ENCODE measurements around the gene CDHR1. TPM values are rescaled to one million over a fixed set of nuclear protein-coding genes. Genes with fewer than 3 reads are reported as not detected.

CDHR1 gene
- polyA plus RNA-seq, 1 of the 3 experiments (the other 2 are of a cell fraction): 0.02 TPM

DNA sequence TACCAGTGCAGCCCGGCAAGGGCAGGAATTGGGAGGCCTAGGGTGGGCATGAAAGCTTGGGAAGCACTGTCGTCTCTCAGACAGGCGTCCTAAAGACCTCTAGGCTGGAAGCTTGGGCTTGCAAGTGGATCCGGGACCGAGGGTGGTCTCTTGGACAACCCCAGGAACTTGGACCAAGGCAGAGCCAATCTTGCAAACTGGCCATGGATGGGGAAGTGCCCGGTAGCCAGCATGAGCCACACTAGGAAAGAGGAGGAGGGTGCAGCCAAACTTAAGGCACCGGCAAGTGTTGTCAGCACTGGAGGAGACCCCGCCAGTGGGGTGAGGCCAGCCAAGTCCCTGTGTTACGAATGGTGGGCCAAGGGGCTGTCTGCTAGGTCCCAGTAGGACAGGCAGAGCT, 22.5 kb downstream of the CDHR1 start:
- H2AFZ ChIP-seq (ENCODE audit: low read depth): no peak overlapping the region
- H4K20me1 ChIP-seq (ENCODE audit: insufficient read depth): no peaks in the 10 kb centered on the region
- H3K27me3 ChIP-seq (ENCODE audit: insufficient read depth): no peaks in the 10 kb centered on the region
- H3F3A ChIP-seq (replicated peaks; ENCODE audit: insufficient read depth): no peaks in the 10 kb centered on the region
- H3K9me3 ChIP-seq: no peaks in the 10 kb centered on the region
- 27% methylated on average over 4 of the region's 9 CpGs for WGBS (ENCODE audit: low lambda C conversion rate)
- no peaks in the 10 kb centered on the region for H3K79me2 ChIP-seq (ENCODE audit: insufficient read depth)
- TF ChIP-seq, protein P1, sequence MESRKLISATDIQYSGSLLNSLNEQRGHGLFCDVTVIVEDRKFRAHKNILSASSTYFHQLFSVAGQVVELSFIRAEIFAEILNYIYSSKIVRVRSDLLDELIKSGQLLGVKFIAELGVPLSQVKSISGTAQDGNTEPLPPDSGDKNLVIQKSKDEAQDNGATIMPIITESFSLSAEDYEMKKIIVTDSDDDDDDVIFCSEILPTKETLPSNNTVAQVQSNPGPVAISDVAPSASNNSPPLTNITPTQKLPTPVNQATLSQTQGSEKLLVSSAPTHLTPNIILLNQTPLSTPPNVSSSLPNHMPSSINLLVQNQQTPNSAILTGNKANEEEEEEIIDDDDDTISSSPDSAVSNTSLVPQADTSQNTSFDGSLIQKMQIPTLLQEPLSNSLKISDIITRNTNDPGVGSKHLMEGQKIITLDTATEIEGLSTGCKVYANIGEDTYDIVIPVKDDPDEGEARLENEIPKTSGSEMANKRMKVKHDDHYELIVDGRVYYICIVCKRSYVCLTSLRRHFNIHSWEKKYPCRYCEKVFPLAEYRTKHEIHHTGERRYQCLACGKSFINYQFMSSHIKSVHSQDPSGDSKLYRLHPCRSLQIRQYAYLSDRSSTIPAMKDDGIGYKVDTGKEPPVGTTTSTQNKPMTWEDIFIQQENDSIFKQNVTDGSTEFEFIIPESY (IDR thresholded peaks at IDR 0.05; ENCODE audit: borderline replicate concordance, low read depth): no peak
- TF ChIP-seq, protein P2, sequence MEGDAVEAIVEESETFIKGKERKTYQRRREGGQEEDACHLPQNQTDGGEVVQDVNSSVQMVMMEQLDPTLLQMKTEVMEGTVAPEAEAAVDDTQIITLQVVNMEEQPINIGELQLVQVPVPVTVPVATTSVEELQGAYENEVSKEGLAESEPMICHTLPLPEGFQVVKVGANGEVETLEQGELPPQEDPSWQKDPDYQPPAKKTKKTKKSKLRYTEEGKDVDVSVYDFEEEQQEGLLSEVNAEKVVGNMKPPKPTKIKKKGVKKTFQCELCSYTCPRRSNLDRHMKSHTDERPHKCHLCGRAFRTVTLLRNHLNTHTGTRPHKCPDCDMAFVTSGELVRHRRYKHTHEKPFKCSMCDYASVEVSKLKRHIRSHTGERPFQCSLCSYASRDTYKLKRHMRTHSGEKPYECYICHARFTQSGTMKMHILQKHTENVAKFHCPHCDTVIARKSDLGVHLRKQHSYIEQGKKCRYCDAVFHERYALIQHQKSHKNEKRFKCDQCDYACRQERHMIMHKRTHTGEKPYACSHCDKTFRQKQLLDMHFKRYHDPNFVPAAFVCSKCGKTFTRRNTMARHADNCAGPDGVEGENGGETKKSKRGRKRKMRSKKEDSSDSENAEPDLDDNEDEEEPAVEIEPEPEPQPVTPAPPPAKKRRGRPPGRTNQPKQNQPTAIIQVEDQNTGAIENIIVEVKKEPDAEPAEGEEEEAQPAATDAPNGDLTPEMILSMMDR (IDR thresholded peaks at IDR 0.05): no peak
- TF ChIP-seq FOSL2 (IDR thresholded peaks at IDR 0.05; ENCODE audit: borderline replicate concordance, low read depth): no peak
- no peak for TF ChIP-seq NRF1 (IDR thresholded peaks at IDR 0.05; ENCODE audit: low read depth, low read length)
- TF ChIP-seq TCF12 (IDR thresholded peaks at IDR 0.05): no peak
- no peak for TF ChIP-seq FOXM1 (IDR thresholded peaks at IDR 0.05; ENCODE audit: low read depth)
- TF ChIP-seq RAD21 (IDR thresholded peaks at IDR 0.05; ENCODE audit: low read length): no peak
- TF ChIP-seq, protein P3, sequence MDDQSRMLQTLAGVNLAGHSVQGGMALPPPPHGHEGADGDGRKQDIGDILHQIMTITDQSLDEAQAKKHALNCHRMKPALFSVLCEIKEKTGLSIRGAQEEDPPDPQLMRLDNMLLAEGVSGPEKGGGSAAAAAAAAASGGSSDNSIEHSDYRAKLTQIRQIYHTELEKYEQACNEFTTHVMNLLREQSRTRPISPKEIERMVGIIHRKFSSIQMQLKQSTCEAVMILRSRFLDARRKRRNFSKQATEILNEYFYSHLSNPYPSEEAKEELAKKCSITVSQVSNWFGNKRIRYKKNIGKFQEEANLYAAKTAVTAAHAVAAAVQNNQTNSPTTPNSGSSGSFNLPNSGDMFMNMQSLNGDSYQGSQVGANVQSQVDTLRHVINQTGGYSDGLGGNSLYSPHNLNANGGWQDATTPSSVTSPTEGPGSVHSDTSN (IDR thresholded peaks at IDR 0.05): no peak
- no peak for TF ChIP-seq POLR2AphosphoS5 (IDR thresholded peaks at IDR 0.05; ENCODE audit: low read depth, low read length)
- TF ChIP-seq GATA2 (CRISPR knock-in tag; IDR thresholded peaks at IDR 0.05): no peak
- TF ChIP-seq SMC3 (IDR thresholded peaks at IDR 0.05; ENCODE audit: low read depth, low read length): no peak
- TF ChIP-seq CHD2 (IDR thresholded peaks at IDR 0.05; ENCODE audit: low read length, partially characterized antibody): no peak
- no peak for TF ChIP-seq ELF1 (IDR thresholded peaks at IDR 0.05)
- TF ChIP-seq YY1 (IDR thresholded peaks at IDR 0.05; ENCODE audit: low read depth): no peak
- no peak for TF ChIP-seq RFX5 (IDR thresholded peaks at IDR 0.05; ENCODE audit: low read length)
- TF ChIP-seq, protein P4, sequence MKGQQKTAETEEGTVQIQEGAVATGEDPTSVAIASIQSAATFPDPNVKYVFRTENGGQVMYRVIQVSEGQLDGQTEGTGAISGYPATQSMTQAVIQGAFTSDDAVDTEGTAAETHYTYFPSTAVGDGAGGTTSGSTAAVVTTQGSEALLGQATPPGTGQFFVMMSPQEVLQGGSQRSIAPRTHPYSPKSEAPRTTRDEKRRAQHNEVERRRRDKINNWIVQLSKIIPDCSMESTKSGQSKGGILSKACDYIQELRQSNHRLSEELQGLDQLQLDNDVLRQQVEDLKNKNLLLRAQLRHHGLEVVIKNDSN (IDR thresholded peaks at IDR 0.05; ENCODE audit: borderline replicate concordance, low read depth): no peak
- no peak overlapping the region for H3K9ac ChIP-seq
- no peaks in the 10 kb centered on the region for H3K36me3 ChIP-seq (replicated peaks in 1 of 2; ENCODE audit: control insufficient read depth in 1 of 2, insufficient read depth in 2 of 2, low read length in 1 of 2)
- no peaks in the 10 kb centered on the region for H3K9me2 ChIP-seq
- ChIA-PET POLR2A (no interaction called here), CTCF (interaction anchor here (0.7 to 1.3 kb wide), 3 partner anchors 11 to 72 kb away, joined by 3 read pairs; no protein-coding TSS in a partner anchor)
- no peak for DNase-seq
- no peaks in the 10 kb centered on the region for H3K4me1 ChIP-seq (ENCODE audit: control insufficient read depth in 1 of 2, insufficient read depth in 2 of 2, low read depth in 1 of 2, low read length in 1 of 2)
- H3K4me3 ChIP-seq (ENCODE audit: low read depth in 2 of 2, low read length in 1 of 2): no peak overlapping the region
- H3K27ac ChIP-seq (ENCODE audit: low read depth in 2 of 2, low read length in 1 of 2): no peak overlapping the region
- H3K4me2 ChIP-seq: no peak overlapping the region

All from SK-N-SH (cell line).